ENCODE measurements around the gene ITGA3.

Gene ITGA3

GRCh38 chr17:50048146-50048720, 7.7 kb upstream of the ITGA3 start:
- H3K9ac ChIP-seq = no peak overlapping the region
- no peaks in the 10 kb centered on the region for H4K20me1 ChIP-seq (ENCODE audit: insufficient read depth)
- H3K27ac ChIP-seq = no peak overlapping the region
- H3K36me3 ChIP-seq (ENCODE audit: insufficient read depth) = no peaks in the 10 kb centered on the region
- peaks cover 20% of the 10 kb centered on the region; the same call in 1 of the 2 replicates for H3K27me3 ChIP-seq (ENCODE audit: insufficient read depth, low read depth)
- H3K4me3 ChIP-seq (IDR thresholded peaks at IDR 0.05; ENCODE audit: insufficient read depth, low read depth, low read length) = no peak overlapping the region
- no peak overlapping the region for H3K4me2 ChIP-seq
- no peak overlapping the region for H2AFZ ChIP-seq (ENCODE audit: low read depth)
- peaks cover 8% of the 10 kb centered on the region for H3K4me1 ChIP-seq (ENCODE audit: low read depth, poor library complexity, severe bottlenecking)
- no peak for TF ChIP-seq CTCF (conservative IDR thresholded peaks at IDR 0.05; ENCODE audit: low read depth, low read length)
- H3K79me2 ChIP-seq (ENCODE audit: insufficient read depth, low read depth) = no peaks in the 10 kb centered on the region

GRCh38 chr17:50048988-50049387, 6.9 kb upstream of the ITGA3 start:
- TF ChIP-seq CTCF (conservative IDR thresholded peaks at IDR 0.05; ENCODE audit: low read depth, low read length) = no peak
- H3K9ac ChIP-seq = no peak overlapping the region
- no peaks in the 10 kb centered on the region for H3K79me2 ChIP-seq (ENCODE audit: insufficient read depth, low read depth)
- no peak overlapping the region for H3K27ac ChIP-seq
- peaks cover 23% of the 10 kb centered on the region; the same call in 1 of the 2 replicates for H3K27me3 ChIP-seq (ENCODE audit: insufficient read depth, low read depth)
- no peaks in the 10 kb centered on the region for H3K36me3 ChIP-seq (ENCODE audit: insufficient read depth)
- no peaks in the 10 kb centered on the region for H4K20me1 ChIP-seq (ENCODE audit: insufficient read depth)
- no peak overlapping the region for H3K4me2 ChIP-seq
- H3K4me3 ChIP-seq (IDR thresholded peaks at IDR 0.05; ENCODE audit: insufficient read depth, low read depth, low read length) = no peak overlapping the region
- no peak overlapping the region for H2AFZ ChIP-seq (ENCODE audit: low read depth)
- peaks cover 8% of the 10 kb centered on the region for H3K4me1 ChIP-seq (ENCODE audit: low read depth, poor library complexity, severe bottlenecking)

- Histone ChIP-seq H3K27ac (no peak overlapping the region), H3K36me3 (ENCODE audit: insufficient read depth) (no peaks in the 10 kb centered on the region), H3K79me2 (ENCODE audit: insufficient read depth, low read depth) (no peaks in the 10 kb centered on the region), H3K4me2 (no peak overlapping the region), H4K20me1 (ENCODE audit: insufficient read depth) (no peaks in the 10 kb centered on the region), H3K9ac (no peak overlapping the region), H3K4me3 (IDR thresholded peaks at IDR 0.05; ENCODE audit: insufficient read depth, low read depth, low read length) (no peak overlapping the region), H3K27me3 (ENCODE audit: insufficient read depth, low read depth) (peaks cover 24% of the 10 kb centered on the region; the same call in 1 of the 2 replicates), H3K4me1 (ENCODE audit: low read depth, poor library complexity, severe bottlenecking) (peaks cover 10% of the 10 kb centered on the region), H2AFZ (ENCODE audit: low read depth) (no peak overlapping the region)
- no peak for TF ChIP-seq CTCF (conservative IDR thresholded peaks at IDR 0.05; ENCODE audit: low read depth, low read length)
Measured at GRCh38 chr17:50049636-50050035, 6.3 kb upstream of the ITGA3 start.

- peak overlapping the region; percentile 11; the same call in 1 of the 2 replicates for H2AFZ ChIP-seq (ENCODE audit: low read depth)
- H3K4me2 ChIP-seq = no peak overlapping the region
- no peaks in the 10 kb centered on the region for H4K20me1 ChIP-seq (ENCODE audit: insufficient read depth)
- H3K36me3 ChIP-seq (ENCODE audit: insufficient read depth) = no peaks in the 10 kb centered on the region
- peaks cover 16% of the 10 kb centered on the region for H3K4me1 ChIP-seq (ENCODE audit: low read depth, poor library complexity, severe bottlenecking)
- H3K79me2 ChIP-seq (ENCODE audit: insufficient read depth, low read depth) = no peaks in the 10 kb centered on the region
- no peak overlapping the region for H3K9ac ChIP-seq
- H3K27ac ChIP-seq = no peak overlapping the region
- H3K27me3 ChIP-seq (ENCODE audit: insufficient read depth, low read depth) = peaks cover 20% of the 10 kb centered on the region; the same call in 1 of the 2 replicates
- no peak for TF ChIP-seq CTCF (conservative IDR thresholded peaks at IDR 0.05; ENCODE audit: low read depth, low read length)
- no peak overlapping the region for H3K4me3 ChIP-seq (IDR thresholded peaks at IDR 0.05; ENCODE audit: insufficient read depth, low read depth, low read length)
Measured at GRCh38 chr17:50050431-50051032, 5.4 kb upstream of the ITGA3 start.
